Measurements from ENCODE around the gene SERTAD1.

SERTAD1 gene

GRCh38 chr19:40403262-40403984 is 22.4 kb downstream of the SERTAD1 start:
- DNase-seq (ENCODE audit: low read depth), result peak; percentile 62

GRCh38 chr19:40400559-40400958 is 25.2 kb downstream of the SERTAD1 start:
- no peak for DNase-seq (ENCODE audit: low read depth)

DNA sequence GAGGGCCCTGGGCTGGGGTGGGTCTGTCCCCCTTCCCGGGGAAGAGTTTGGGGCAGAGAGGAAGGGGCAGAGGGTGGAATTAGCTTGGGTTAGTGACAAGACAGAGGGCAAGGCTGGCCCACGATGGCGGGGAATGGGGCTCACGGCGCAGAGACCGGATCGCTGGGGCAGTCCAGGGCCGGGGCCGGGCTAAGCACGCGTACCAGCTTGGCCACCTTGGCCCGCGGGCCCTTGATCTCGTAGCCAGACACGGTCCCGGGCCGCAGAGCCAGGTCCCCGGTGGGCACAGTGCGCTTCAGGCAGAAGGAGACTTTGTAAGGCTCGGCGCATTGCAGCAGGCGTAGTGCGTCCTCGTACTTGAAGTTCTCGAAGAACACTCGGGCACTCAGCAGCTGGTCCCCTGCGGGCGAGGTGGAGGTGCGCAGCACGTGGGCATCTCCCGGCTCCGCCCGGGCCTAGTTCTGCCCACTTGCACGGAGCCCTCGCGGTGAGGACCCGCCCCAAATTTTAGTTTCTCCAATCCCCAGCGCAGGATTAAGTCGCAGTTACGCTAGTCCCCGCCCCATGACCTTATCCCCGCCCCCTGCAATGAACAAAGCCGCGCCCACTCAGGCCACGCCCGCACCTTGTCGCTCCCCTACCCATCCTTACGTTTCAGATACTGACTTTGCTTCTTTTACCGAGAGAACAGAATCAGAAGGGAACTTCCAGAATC is 27.2 kb downstream of the SERTAD1 start:
- DNase-seq (ENCODE audit: low read depth), result no peak

DNA sequence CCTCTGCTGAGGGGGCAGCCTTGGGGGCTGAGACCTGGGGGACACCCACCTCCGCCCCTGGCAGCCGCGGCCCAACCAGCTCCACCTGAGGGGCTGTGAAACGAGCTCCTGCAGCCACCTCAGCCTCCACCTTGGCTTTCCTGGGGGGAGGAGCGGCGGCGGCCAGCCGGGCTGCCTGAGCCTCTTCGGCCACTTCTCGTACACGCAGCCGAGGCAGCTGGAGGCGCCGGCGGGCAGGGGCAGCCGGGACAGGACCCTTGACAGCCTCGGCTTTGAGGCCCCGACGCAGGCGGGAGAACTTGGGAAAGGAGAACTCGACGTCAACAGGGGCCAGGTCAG is 28.3 kb downstream of the SERTAD1 start:
- no peak for DNase-seq (ENCODE audit: low read depth)

DNA sequence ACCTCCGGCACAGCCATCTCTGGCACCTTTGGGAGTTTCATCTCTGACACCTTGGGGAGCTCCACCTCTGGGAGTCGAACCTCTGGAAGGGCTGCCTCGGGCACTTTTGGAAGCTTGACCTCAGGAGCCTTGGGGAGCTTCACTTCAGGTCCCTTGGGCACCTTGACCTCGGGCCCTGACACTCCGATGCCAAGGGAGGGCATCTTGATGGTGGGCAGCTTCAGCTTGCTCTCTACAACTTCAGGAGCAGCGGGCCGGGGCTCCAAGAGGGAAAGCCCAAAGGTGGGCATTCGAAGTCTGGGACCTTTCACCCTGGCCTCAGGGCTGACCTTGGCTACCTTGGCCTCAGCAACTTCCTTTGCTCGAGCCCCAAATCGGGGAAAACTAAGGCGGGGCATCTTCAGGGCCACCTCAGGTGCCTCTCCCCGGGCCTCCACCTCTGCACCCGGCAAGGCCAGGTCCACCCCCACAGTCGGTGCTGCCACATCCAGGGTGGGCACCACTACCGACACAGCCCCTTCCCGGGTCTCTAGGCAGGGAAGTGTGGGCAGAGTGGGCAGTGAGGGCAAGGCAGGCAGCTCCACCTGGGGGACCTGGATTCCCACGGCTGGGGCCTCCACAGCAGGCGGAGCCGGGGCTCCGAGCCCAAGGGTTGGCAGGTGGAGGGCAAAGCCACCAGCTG is 28.8 kb downstream of the SERTAD1 start:
- no peak for DNase-seq (ENCODE audit: low read depth)

GRCh38 chr19:40395956-40396355 is 29.8 kb downstream of the SERTAD1 start:
- no peak for DNase-seq (ENCODE audit: low read depth)

DNA sequence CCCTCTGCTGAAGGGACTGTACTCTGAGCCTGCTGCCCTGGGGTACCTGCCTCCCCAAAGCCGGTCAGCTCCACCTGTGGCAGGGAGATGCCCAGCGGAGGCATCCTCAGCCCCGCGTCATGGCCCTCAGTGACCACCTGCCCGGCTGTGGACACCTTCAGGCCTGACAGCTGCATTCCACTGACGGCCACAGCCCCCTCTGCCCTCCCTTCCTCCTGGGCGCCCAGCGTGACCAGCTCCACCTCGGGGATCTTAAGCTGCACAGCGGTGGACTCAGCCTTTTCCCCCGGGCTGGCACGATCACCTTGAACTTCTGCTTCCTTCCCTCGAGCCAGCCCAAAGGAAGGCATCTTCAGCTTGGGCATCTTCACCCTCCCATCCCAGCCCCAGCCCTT is 31.0 kb downstream of the SERTAD1 start:
- DNase-seq (ENCODE audit: low read depth), result no peak

DNA sequence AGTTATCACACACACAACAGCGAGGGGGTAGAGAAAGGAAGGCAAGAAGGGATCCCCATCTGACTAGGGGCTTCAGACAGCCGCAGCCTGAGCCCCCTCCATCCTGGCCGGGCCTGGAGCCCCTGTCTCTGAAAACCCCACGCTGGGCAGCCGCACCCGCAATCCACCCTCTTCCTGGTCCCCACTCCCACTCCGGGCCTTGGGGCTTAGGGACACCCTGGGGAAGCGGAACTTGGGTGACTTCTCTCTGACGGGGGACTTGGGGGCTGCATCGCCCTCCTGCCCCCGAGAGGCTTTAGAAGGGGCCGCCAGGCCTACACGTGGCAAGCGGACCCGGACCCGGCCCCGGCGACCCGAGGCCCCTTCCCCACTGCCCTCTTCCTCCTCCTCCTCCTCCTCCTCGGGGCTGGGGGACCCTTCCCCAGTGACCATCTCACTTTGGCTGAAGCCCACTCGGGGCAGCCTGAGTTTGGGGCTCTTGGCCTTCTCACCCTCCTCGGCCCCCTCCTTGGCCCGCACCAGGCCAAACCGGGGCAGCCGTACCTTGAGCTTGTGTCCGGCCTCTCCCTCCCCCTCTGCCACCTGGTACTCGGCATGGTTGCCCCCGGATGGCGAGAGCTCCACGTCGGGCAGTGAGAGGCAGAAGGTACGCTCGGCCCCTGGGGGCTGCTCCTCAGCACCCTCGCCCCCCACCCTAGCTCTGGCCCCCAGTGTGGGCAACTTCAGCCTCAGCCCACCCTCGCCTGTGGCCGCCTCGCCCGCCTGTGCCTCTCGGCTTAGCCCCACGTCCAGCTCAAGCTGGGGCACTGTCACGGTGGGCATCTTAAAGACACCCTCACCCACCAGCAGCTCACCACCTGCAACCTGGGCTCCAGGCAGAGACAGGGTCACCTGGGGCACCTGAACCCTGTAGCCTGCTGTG is 31.6 kb downstream of the SERTAD1 start:
- DNase-seq (ENCODE audit: low read depth), result no peak

- no peak for DNase-seq (ENCODE audit: low read depth)
Measured at GRCh38 chr19:40392894-40393517, 32.8 kb downstream of the SERTAD1 start.

GRCh38 chr19:40392123-40392522 is 33.7 kb downstream of the SERTAD1 start:
- DNase-seq (ENCODE audit: low read depth), result no peak

DNA sequence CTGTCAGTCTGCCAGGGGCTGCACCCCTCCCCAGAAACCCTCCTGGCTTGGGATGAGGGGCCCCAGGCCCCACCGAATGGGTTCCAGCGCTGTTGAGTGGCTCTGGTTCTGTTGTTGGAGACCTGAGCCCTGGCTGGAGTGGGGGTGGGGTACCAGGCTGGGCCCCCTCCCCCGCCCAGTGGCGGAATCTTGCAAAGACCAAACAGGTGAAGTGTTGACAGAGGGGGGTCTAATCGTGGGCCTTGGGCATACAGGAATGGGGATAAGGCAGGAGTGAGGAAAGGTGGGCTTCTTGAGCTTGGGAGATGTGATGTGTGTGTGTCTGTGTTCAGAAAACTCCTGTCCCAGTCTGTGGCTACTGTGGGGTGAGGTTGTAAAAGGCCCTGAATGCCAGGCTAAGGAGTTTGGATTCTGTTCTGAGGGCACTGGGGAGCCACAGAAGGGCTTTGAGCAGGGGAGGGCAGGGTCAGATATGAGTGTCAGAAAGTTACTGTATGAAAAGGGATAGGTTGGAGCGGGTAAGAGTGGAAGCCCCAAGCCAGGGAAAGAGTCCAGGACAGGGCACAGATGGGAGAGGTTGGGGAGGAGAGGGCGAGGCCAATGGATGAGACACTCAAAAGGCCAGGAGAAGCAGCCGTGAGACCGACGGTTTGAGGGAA is 35.6 kb downstream of the SERTAD1 start, which contains the start of gene HIPK4:
Gene HIPK4 (minus strand): TSS at position 98 of the 659 bp plus-strand sequence. CDS start 279 bp downstream, outside the sequence.
- no peak for DNase-seq (ENCODE audit: low read depth)

- DNase-seq (ENCODE audit: low read depth), result no peak
Measured at GRCh38 chr19:40389404-40390083, 36.2 kb downstream of the SERTAD1 start.

DNA sequence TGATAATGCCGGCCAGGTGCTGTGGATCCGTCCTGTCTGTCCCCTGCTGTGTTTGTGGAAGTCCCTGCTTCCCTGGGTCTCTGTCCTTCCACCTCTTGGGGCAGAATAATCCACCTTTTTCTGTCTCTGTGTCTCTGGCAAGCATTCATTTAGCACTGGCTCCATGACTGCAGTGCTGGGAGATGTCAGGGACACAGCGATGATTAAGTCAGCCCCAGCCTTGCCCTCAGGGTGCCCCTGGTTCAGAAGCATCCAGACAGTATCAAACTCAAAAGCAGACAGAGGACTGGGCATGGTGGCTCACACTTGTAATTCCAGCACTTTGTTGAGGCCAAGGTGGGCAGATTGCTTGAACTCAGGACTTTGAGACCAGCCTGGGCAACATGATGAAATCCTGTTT is 37.3 kb downstream of the SERTAD1 start:
- no peak for DNase-seq (ENCODE audit: low read depth)

GRCh38 chr19:40387155-40387554 is 38.6 kb downstream of the SERTAD1 start:
- DNase-seq (ENCODE audit: low read depth), result no peak

- DNase-seq (ENCODE audit: low read depth), result no peak
Measured at GRCh38 chr19:40383668-40384248, 42.0 kb downstream of the SERTAD1 start.

DNA sequence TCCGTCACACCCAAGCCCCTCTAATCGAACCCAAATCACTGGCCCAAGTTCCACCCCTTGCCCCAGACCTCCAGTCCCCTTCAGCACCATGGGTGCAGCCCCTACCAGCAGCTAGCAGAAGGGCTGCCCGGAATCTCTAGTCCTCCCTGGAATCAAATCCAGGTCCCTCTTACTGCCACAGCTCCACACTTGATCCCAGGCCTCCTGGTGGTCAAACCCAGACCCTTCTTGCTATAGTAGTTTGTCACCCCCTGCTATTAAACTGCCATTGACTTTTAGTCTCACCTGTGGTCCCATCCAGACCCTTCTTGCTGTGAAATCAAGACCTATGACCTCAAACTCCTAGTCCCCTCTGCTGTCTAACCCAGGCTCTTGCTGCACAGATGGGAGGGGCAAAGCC is 44.5 kb downstream of the SERTAD1 start:
- no peak for DNase-seq (ENCODE audit: low read depth)

GRCh38 chr19:40380199-40381037 is 45.4 kb downstream of the SERTAD1 start:
- no peak for DNase-seq (ENCODE audit: low read depth)

DNA sequence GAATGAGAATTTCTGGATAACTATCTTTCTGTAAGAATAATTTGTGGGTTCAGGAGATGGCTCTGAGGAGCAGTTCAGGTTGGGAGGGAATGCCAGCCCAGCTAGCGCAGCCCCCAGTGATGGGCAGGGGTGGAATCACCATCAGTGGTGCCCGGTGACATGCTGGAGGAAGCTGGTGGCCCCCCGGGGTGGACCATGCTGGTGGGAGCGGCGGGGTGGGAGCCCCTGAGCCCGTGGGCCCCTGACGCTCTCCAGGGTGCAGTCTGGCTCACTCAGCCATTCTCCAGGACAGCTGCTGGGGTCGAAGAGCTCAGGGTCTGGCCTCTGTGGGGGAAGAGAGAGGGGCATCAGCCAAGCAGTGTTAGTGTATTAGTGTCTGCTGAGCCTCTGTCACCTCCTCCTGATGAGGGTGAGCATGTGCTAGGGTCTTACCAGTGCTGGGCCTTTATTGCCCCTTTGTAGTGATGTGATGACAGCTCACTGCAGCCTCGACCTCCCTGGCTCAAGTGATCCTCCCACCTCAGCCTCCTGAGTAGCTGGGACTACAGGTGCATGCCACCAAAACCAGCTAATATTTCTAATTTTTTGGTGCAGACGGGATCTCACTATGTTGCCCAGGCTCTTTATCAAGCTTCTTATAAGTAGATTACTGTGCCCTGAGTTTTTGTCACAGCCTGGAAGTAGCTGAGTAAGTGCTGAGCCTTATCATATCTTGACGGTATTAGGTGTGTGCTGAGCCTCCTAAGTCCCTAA is 46.2 kb downstream of the SERTAD1 start:
- DNase-seq (ENCODE audit: low read depth), result no peak

All from non-pigmented ciliary epithelial cell (primary cell).